ENCODE data around the gene AMBP.

DNA sequence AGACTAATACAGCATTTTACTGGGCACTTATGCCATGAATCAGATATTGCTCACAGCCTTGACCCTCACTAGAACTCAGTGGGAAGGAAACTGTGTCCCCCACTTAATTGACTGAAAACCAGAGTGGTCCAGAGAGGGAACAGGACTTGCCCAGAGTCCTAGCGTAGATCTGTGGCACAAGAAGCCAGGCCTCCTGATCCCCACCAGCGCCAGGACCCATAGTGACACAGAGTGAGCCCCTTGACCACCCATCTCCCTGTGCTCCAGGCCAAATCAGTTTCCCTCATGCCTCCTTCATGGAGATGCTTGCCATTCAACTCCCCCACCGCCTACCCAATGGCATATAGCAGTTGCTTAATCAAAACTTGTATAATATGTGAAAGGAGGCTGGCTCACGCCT, 12.7 kb upstream of the AMBP start:
- TF ChIP-seq POLR2A (IDR thresholded peaks at IDR 0.05; ENCODE audit: low read length) (no peak), RAD21 (conservative IDR thresholded peaks at IDR 0.05 in 1 of 2, IDR thresholded peaks at IDR 0.05 in 1 of 2) (no peak), MYC (IDR thresholded peaks at IDR 0.05; ENCODE audit: borderline replicate concordance, low read length) (no peak), CHD4 (IDR thresholded peaks at IDR 0.05; ENCODE audit: borderline replicate concordance) (no peak)
- TF ChIP-seq, protein P1, sequence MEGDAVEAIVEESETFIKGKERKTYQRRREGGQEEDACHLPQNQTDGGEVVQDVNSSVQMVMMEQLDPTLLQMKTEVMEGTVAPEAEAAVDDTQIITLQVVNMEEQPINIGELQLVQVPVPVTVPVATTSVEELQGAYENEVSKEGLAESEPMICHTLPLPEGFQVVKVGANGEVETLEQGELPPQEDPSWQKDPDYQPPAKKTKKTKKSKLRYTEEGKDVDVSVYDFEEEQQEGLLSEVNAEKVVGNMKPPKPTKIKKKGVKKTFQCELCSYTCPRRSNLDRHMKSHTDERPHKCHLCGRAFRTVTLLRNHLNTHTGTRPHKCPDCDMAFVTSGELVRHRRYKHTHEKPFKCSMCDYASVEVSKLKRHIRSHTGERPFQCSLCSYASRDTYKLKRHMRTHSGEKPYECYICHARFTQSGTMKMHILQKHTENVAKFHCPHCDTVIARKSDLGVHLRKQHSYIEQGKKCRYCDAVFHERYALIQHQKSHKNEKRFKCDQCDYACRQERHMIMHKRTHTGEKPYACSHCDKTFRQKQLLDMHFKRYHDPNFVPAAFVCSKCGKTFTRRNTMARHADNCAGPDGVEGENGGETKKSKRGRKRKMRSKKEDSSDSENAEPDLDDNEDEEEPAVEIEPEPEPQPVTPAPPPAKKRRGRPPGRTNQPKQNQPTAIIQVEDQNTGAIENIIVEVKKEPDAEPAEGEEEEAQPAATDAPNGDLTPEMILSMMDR (IDR thresholded peaks at IDR 0.05) = no peak

Measured in A549 (cell line).